ENCODE results near the gene RALA.

Gene RALA

GRCh38 chr7:39623047-39623731, at the start of gene RALA:
TSS of gene RALA (plus strand) at chr7:39623572. CDS start at chr7:39686668, 63,096 bp downstream.
- peak; percentile 75 to 96 (median 91) for DNase-seq

DNA sequence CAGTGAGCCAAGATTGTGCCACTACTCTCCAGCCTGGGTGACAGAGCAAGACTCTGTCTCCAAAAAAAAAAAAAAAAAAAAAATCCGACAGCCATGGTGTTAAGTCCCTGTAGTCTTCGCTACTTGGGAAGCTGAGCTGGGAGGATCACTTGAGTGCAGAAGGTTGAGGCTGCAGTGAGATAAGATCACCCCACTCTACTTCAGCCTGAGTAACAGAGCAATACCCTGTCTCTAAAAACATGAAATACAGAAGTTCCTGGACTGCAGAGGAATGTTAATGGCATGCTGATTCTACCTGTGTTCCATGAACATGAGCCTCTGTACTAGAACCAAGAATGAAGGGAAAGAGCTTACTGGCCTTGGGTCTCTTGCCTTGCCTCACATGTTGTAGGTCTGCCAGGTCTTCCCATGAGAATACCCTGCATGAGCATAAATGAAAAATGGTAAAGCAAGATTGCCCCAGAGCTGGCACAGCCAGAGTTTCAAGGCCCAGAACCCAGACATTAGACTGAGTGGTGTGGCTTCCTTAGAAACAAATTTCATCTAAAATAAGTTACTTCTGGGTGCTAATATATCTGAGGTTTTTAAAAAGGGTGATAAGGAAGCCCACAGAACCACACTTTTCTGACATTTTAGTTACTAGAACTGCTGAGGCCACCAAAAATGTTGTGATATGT, 48.6 kb upstream of the RALA start:
- no peak for DNase-seq

GRCh38 chr7:39577229-39577874, 46.0 kb upstream of the RALA start:
- DNase-seq, result no peak

DNA sequence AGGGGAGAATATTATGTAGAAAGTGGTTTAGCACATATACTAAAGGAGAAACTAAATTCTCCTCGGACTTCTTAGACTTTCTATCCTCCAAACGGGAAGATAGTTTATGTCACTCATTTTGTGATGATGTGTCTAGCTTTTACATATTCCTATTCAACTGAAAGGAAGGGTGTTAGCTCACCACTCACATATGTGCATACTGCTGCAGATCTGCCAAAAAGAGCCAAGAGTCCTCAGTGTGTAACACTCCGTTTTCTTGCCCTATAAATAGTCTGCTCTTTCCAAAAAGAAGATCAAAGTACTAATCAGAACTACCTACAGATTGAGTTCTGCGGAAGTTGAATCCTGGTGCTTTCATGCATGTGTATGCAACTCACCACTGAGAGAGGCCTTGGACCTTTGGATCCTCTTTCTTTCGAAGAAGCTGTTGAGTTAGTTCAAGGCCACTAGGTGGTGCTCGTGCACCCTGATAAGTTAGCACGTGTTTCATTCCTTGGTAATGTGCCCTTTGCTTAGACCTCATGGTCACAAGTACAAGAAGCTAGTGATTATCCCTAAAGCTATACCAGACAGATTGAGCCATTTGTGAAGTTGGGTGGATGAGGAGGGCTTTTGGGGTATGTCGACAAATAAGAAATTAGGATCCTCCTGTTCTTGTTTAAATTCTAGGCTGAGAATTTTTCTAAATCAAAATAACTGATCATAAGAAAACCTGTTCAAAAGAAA, 43.1 kb upstream of the RALA start:
- DNase-seq, result peak in 54 of 58 donors; percentile 2 to 84 (median 54)

GRCh38 chr7:39582536-39582935, 40.8 kb upstream of the RALA start:
- no peak for DNase-seq

DNA sequence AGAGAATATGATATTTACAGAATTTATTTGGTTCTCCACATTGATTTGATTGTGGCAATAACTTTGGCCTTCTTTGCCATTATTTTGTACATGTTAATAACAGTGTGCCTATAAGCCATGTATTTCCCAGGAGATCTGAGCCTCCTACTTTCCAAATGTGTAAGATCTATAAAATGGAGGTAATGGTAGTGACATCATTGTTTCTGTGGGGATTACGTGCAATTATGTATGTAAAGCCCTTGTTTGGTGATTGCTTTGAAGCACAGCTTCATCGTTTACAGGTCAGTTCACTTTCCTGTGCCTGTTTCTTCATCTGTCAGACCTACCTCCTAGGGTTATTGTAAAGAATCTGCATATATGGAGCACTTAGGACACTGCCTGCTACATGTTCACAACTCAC, 39.8 kb upstream of the RALA start:
- DNase-seq, result no peak

GRCh38 chr7:39587393-39587792, 36.0 kb upstream of the RALA start:
- DNase-seq, result no peak

DNA sequence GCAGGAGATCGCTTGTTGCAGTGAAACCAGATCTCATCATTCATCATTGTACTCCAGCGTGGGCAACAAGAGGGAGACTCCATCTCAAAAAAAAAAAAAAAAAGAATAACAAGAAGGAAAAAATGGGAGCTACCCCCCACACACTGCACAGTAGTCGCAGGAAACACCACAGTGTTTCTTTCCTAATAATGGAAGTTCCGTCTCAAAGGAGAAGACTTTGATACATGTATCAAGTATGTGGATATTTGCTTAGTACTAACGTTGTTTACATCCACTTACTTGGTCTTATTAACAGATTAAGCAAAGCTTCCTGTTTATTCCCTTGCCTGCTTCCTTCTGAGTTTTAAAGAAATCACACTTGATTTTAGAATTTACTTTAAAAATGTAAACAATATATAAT, 35.0 kb upstream of the RALA start:
- no peak for DNase-seq

- no peak for DNase-seq
Measured at GRCh38 chr7:39589323-39590111, 33.9 kb upstream of the RALA start.

GRCh38 chr7:39592586-39592985, 30.8 kb upstream of the RALA start:
- no peak for DNase-seq

DNA sequence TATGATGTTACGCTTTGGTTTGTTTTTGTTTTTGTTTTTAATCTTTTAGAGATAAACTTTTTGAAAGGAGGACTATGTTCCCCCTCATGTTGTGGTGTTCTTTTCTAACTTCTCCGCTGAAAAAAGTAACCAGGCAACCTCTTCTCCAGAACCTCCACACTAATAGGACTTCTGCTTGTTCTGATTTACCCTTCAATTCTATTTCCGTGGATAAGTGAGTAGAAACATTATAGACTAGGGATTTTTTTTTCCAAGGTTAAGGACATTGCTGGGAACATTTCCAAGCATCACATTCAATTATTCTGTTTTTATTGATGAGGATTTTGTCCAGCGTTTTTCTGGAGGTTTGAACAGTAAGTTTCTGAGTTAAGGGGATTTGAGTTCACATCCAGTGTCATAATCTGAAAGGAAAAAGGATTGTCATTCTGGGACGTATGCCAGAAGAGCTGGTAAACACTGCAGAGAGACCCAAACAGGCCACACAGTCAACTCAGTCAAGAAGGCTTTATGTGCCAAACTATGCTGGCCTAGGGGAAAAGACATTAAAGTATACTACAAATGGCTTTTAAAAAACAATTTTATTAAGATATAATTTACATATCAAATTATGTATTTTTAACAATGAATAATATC, 28.3 kb upstream of the RALA start:
- DNase-seq, result peak in 2 of 58 donors; percentile 3 to 39

GRCh38 chr7:39602351-39602750, 21.0 kb upstream of the RALA start:
- no peak for DNase-seq

- DNase-seq, result no peak
Measured at GRCh38 chr7:39603924-39604323, 19.4 kb upstream of the RALA start.

DNA sequence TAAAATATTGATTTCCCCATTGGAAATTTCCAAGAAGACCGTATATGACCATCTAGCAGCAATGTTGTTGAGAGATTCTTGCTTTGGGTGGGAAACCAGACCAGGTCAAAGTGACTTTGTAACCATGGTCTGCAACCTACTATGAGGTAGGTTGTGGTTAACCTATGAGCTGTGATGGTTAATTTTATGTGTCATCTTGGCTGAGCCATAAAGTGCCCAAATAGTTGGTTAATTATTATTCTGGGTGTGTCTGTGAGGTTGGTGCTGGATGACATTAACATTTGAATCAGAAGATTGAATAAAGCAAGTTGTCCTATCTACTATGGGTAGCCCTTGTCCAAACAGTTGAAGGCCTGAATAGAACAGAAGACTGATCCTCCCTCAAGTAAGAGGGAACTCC, 18.3 kb upstream of the RALA start:
- no peak for DNase-seq

GRCh38 chr7:39606352-39606751, 17.0 kb upstream of the RALA start:
- DNase-seq, result no peak

DNA sequence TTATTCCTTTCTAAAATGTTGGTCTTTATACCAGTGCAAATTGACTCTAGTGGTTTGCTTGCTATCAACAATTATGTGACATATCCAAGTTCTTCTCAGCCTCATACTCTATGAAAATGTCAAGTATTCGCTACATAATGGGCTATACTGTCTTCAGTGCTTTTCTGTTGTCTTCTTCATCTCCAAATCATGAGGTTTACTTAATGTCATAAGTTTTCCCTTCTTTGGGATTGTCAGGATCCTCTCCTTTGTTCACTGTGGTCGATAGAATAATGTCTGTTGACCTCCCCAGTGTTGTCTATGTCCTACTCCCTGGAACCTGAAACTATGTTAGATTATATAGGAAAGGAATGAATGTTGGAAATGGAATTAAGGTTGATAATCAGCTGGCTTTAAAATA, 16.4 kb upstream of the RALA start:
- no peak for DNase-seq

DNA sequence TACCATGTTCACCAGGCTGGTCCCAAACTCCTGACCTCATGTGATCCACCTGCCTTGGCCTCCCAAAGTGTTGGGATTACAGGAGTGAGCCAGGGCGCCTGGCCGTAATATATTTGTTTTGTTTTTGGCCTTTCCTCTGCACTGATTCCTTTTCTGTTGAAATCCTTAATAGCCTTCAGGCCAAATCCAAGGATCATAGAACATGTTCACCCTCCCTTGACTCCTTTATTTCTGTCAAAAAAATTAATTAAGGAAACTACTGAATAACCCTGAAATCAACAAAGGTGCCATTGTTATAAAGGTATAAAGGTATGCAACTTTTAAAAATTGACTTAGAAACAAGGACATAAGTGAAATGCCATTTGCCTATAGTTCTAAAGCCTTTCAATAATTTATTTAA, 15.5 kb upstream of the RALA start:
- DNase-seq, result no peak

- no peak for DNase-seq
Measured at GRCh38 chr7:39608278-39608677, 15.1 kb upstream of the RALA start.

DNA sequence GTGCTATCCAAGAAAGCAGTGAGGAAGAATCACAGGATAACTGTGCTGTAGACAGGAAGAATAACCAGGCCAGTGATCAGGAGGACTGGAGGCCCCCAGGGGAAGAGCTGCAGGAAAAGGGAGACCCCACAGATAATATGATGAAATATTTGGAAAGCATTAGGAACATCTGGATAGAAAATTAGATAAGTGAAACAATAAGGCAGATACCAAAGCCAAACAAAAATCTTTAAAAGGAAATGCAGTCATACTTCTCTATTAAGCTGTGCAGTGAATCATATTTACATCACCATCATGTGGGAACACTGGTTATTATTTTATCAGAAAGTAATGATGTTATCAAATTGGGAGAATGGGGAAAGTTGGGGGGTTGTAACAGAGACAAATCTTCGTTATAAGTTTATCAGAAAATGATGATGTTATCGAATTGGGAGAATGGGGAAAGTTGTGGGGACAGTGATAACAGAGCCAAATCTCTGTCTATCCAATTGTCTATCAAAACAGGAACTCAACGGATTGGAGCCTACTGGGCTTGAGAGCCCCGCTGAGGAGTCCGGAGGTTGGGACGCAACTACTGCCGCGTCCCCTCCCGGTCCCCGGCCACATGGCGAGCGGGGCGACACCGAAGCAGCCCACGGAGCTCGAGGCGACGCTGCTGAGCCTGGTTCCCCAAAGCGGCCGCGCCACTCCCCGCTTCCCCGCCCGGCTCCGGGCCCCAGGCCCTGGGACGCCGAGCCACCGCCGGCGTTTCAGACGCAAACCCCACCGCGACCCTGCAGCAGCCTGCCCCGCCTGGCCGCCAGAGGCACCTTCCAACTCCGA, 14.0 kb upstream of the RALA start:
- no peak for DNase-seq

GRCh38 chr7:39609935-39610263, 13.5 kb upstream of the RALA start:
- DNase-seq, result no peak

Measured in anterior cingulate cortex (tissue), 58 donors.